ENCODE data around the gene PRXL2B.
A peak's percentile ranks its signal among the peaks of the same experiment; 100 is the strongest.
"Not testable (repeated sequence)": the region's sequence is repeated elsewhere in the genome, so short reads cannot be mapped to it uniquely, and the experiment has no call there.

The PRXL2B gene

GRCh38 chr1:2551544-2551943 lies 35.0 kb upstream of the PRXL2B start:
- not testable (repeated sequence) for DNase-seq

GRCh38 chr1:2552189-2552588 lies 34.4 kb upstream of the PRXL2B start:
- no peak for DNase-seq

GRCh38 chr1:2553076-2553475 lies 33.5 kb upstream of the PRXL2B start:
- not testable (repeated sequence) for DNase-seq

GRCh38 chr1:2553871-2554620 lies 32.5 kb upstream of the PRXL2B start:
- no peak for DNase-seq

- DNase-seq, result peak; percentile 19
Observed at GRCh38 chr1:2554621-2555387, 31.8 kb upstream of the PRXL2B start.

GRCh38 chr1:2555634-2556276 lies 30.8 kb upstream of the PRXL2B start:
- peak; percentile 72 for DNase-seq

GRCh38 chr1:2556277-2556677 lies 30.3 kb upstream of the PRXL2B start, which contains the start of gene TNFRSF14:
Gene TNFRSF14 (plus strand): TSS chr1:2556371. CDS start chr1:2556665, 294 bp downstream.
- DNase-seq, result peak; percentile 72

GRCh38 chr1:2556678-2557481 lies 29.7 kb upstream of the PRXL2B start:
- DNase-seq, result no peak

GRCh38 chr1:2557482-2558400 lies 28.8 kb upstream of the PRXL2B start:
- no peak for DNase-seq

GRCh38 chr1:2558420-2558819 lies 28.2 kb upstream of the PRXL2B start:
- DNase-seq, result no peak

- DNase-seq, result no peak
Observed at GRCh38 chr1:2558861-2559260, 27.7 kb upstream of the PRXL2B start.

GRCh38 chr1:2559509-2560298 lies 26.9 kb upstream of the PRXL2B start:
- no peak for DNase-seq

GRCh38 chr1:2560299-2561073 lies 26.1 kb upstream of the PRXL2B start:
- DNase-seq, result no peak

GRCh38 chr1:2561446-2561845 lies 25.1 kb upstream of the PRXL2B start:
- DNase-seq, result no peak

- DNase-seq, result no peak
Observed at GRCh38 chr1:2561898-2562895, 24.4 kb upstream of the PRXL2B start.

GRCh38 chr1:2563205-2563604 lies 23.4 kb upstream of the PRXL2B start:
- DNase-seq, result no peak

GRCh38 chr1:2564006-2564814 lies 22.4 kb upstream of the PRXL2B start:
- no peak for DNase-seq
